Coronary artery (tissue), 2 donors: ENCODE measurements around the gene NPHP4.

Experiments
- DNase-seq: peaks from one replicate; pipeline ENCODE4 v3.0.0-alpha.2; 2017; ENCODE audit warnings: low spot score
- H3K27ac ChIP-seq, 2 donors: fragments of 200-600 bp; sonication (generic); one replicate each; pipeline ENCODE4 v1.5.1; 2016 to 2019
- H3K4me3 ChIP-seq: fragments of 200-600 bp; sonication (generic); 2 replicates; pipeline ENCODE4 v1.5.1; 2016; ENCODE audit warnings: mild to moderate bottlenecking, moderate library complexity
- CTCF ChIP-seq: fragments of 200-600 bp; sonication (generic); IDR thresholded peaks from one replicate; pipeline ENCODE4 v1.5.1; 2019; ENCODE audit warnings: antibody characterized with exemption

The NPHP4 gene

GRCh38 chr1:6037338-6037762 lies 45.1 kb upstream of the NPHP4 start:
- no peak for DNase-seq
- no peak for TF ChIP-seq CTCF
- Histone ChIP-seq H3K27ac (no peak overlapping the region), H3K4me3 (no peak overlapping the region)

- no peak overlapping the region for H3K4me3 ChIP-seq
- no peak overlapping the region for H3K27ac ChIP-seq
- TF ChIP-seq CTCF, result no peak
- DNase-seq, result no peak
These were observed 43.5 kb upstream of the NPHP4 start for GRCh38 chr1:6035719-6036118.

GRCh38 chr1:6035303-6035702 lies 43.1 kb upstream of the NPHP4 start:
- no peak overlapping the region for H3K4me3 ChIP-seq
- TF ChIP-seq CTCF, result no peak
- H3K27ac ChIP-seq, result no peak overlapping the region
- no peak for DNase-seq

- no peak for DNase-seq
- H3K4me3 ChIP-seq, result no peak overlapping the region
- no peak for TF ChIP-seq CTCF
- H3K27ac ChIP-seq, result no peak overlapping the region
These were observed 42.5 kb upstream of the NPHP4 start for GRCh38 chr1:6034750-6035096.

- Histone ChIP-seq H3K4me3 (no peak overlapping the region), H3K27ac (no peak overlapping the region)
- TF ChIP-seq CTCF, result peak; percentile 59
- no peak for DNase-seq
These were observed 41.9 kb upstream of the NPHP4 start for GRCh38 chr1:6033986-6034749.

GRCh38 chr1:6033124-6033523 lies 40.9 kb upstream of the NPHP4 start:
- Histone ChIP-seq H3K4me3 (no peak overlapping the region), H3K27ac (no peak overlapping the region)
- DNase-seq, result no peak
- TF ChIP-seq CTCF, result no peak

- no peak for DNase-seq
- no peak overlapping the region for H3K27ac ChIP-seq
- TF ChIP-seq CTCF, result no peak
- H3K4me3 ChIP-seq, result no peak overlapping the region
These were observed 38.5 kb upstream of the NPHP4 start for GRCh38 chr1:6030547-6031261.
